HG03575 (cell line): ENCODE results near the gene KLHDC3.
"Not testable (repeated sequence)": the region's sequence is repeated elsewhere in the genome, so short reads cannot be mapped to it uniquely, and the experiment has no call there.

Source experiments
- ATAC-seq: cut with Tn5 transposase; IDR thresholded peaks from one replicate; pipeline ENCODE4 v1.9.1; 2021; ENCODE audit not compliant: unreplicated experiment, insufficient number of reproducible peaks, low FRiP score; ENCODE audit errors: extremely low read depth

The KLHDC3 gene

DNA sequence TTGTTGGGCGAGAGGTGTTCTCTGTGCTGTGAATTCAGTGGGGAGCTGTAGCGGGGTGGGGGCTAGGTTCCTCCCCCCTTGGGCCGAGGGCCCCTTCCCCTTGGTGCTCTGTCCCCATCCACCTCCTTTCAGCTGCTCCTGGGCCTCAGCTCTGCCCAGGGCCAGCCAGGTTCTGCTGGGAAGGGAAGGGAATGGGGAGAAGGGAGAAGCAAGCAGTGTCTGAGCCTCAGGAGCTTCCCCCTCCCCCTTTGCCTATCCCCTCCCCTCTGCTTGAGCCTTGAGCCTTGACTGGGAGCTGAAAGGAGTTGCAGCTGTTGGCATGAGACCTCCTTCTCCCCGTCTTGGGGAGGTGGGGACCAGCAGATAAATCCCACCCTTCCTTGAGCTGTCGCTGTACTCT lies 6.8 kb downstream of the KLHDC3 start:
- no peak for ATAC-seq

DNA sequence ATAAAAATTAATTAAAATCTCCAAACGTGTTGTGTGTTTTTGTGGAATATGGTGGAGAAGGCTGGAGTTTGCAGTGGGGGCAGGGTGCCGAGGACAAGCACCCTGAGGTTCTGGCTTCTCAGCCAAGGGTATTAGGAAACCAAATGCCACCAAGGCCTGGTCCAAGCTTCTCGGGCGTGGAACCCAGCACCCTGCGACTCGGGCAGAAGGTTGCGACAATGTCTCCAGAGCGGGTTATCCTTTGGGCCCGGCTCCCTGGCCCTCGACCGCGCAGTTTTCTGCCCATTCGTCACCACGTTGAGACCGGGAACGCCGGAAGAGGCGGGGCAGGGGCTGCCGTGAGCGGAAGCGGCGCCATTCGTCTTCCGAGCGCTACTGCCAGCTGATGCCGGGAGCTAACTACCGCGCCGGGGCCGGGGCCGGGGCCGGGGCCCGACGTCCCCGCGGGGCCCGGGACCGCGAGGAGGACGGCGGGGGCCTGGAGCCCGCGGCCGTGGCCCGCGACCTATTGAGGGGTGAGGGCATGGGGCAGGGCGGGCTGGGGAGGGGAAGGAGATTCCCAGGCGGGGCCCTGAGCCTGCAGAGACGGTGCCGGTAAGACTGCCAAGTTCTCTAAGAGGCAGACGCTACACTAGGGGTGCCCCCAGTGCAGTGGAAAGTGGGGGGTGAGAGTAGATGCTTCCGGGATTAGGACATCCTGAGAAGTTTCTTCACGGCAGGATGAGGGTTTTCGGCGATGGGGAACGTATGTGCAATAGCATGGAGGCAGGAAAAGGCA lies 7.4 kb downstream of the KLHDC3 start, which contains the start of gene RRP36:
Gene RRP36 (plus strand): TSS at position 354 of the 778 bp plus-strand sequence. CDS start 32 bp downstream, at position 386.
- no peak for ATAC-seq

DNA sequence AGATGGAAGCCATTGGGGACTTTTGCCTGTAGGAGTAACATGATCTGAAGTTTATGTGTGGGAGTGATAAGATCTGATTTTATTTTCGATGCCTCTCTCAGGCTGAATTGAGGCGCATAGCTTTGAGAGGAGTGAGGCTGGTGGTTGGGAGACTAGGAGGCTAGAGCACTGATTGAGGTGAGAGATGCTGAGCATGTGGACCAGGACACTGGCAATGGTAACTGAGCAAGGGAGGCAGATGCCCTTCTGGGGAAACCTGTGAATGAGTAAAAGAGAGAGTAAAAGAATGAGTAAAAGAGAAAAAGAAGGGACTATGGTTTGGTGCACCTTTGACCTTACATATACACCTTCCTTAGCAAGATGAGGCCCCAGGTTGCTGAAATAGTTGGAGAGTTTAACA lies 10.4 kb downstream of the KLHDC3 start:
- no peak for ATAC-seq

DNA sequence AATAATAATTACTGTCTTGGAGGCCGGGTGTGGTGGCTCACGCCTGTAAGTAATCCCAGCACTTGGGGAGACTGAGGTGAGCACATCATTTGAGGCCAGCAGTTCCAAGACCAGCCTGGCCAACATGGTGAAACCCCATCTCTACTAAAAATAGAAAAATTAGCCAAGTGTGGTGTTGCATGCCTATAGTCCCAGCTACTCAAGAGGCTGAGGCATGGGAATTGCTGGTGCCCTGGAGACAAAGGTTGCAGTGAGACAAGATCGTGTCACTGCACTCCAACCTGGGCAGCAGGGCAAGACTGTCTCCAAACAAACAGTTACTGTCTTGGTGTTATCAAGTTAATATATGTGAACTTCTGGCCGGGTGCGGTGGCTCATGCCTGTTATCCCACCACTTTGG lies 12.3 kb downstream of the KLHDC3 start:
- ATAC-seq = no peak

DNA sequence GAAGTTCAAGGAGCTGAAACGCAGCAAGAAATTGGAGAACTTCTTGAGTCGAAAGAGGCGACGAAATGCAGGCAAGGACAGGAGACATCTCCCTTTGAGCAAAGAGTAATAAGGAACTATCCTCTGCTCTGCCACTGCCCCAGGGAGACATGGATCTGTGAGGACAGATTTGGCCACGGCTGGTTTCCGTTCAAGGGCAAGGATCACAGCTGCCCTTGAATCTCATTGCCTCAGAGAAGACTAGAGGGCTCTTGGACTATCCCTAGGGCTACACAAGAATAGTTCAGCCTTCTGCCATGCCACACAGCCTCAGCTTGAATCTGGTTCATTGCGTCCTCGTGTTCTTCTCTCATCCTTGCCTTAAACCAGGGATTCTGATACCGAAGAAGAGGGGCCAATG lies 15.1 kb downstream of the KLHDC3 start:
- ATAC-seq = no peak

DNA sequence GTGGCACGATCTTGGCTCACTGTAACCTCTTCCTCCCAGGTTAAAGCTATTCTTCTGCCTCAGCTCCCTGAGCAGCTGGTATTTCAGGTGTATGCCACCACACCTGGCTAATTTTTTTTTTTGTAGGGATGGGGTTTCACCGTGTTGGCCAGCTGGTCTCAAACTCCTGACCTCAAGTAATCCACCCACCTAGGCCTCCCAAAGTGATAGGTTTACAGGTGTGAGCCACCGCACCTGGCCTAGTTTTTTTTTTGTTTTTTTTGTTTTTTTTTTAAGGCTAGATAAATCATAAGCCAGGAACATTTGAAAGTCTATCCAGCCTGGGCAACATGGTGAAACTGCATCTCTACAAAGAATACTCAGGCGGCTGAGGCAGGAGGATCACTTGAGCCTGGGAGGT lies 18.3 kb downstream of the KLHDC3 start:
- ATAC-seq = no peak

DNA sequence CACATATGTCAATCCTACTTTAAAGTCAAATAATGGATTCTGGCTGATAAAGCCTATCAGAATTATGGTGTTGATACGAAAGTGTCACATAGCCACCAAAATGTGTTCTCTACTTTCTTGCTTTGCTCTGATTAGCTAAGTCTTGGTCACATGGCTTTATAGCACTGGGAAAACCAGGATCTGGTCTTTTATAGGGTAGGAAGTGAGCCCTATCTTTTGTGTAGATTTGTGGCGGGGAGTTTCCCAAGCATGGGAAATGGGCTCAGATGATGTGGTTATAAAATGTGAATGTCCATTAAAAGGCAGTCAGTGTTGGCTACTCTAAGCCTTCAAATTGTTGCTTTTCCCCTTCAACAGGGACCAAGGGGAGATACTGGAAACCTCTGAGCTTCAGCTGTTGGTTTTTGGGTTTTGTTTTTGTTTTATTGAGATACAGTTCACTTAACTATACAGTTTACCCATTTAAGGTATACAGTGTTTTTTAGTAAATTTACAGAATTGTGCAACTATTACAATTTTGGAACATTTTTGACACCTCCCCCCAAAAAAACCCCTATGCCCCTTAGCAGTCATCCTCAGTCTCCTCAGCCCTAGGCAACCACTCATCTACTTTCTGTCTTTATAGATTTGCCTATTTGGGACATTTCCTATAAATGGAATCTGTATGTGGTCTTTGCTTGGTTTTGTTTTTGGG lies 19.6 kb downstream of the KLHDC3 start:
- ATAC-seq = no peak

DNA sequence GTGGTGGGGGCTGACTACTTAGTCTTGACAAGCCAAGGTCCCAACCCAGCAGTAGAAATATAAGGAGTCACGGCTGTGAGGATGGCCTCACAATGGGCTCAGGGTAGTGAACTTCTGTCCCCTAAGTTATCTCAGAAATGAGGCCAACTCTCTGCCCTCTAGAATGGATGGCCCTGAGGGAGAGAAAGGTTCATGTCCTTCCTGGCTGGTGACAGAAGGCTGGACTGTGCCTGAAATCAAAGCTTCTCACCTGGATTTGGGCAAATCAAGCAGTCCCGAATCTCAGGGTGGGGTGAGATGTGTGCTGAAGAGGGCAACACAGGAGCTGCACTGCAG lies 20.1 kb downstream of the KLHDC3 start:
- no peak for ATAC-seq

DNA sequence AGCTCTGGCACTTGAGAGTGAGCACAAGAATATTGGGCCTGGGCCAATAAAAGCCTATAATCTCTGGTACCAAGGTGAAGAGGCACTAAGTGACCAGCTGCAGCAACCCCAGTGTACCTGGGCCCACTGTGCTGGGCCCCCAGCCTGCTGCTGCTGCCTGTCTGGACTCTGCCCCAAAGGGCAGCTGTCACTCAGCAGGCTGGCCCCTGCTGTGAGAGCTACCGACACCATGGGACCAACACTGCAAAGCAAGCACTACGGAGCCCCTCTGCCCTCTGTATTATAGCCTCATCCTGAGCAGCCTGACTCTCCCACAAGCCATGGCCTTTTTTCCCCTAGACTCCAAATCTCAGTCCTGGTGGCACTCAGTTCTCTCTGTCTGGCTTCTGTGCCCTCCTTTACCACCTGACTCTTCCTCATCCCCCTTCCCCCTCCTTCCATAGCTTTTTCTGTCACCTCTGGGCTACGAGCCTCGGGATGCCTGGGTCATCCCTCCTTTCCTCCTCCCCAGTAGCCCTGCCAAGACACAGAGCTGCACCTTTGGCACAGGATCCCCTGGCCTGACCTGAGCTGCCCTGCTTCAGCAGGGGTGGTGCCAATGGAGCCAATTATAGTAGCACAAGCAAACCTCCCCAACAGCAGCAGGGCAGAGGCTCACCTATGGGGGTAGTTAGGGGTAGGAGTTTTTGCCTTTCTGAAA lies 21.6 kb downstream of the KLHDC3 start:
- ATAC-seq = no peak

DNA sequence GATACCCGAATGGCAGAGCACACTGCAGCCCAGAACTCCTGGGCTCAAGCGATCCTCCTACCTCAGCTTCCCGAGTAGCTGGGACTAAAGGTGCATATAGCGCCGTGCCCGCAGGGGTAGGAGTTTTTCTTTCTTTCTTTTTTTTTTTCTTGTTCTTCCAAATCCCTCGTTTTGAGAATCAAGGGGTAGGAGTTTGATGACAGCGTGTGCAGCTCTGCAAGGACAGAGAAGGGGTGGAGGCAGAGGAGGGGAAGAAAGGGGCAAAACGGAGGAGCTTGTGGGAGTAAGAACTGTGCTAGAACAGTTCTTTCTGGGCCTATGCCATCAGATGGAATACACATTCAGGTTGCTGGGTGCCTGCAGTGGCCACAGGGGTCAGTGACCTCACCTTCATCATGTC lies 22.7 kb downstream of the KLHDC3 start:
- no peak for ATAC-seq

DNA sequence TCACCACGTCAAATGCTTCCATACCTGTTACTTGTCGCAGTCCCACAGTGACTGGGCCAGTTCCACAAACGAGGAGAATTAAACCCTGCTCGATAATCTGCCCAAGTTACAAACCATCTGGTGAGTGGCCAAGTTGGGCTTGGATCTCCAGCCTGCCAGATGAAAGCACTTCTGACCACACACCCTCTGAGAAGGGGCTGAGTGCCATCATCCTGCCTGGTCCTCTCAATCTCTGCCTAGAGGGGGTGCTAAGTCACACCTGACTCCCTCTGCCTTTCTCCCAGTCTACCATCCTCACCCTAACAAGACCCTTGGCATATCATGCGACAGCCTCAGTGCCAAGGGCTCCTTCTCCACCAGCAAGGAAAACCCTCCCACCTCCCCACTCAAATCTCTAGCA lies 23.1 kb downstream of the KLHDC3 start:
- no peak for ATAC-seq

DNA sequence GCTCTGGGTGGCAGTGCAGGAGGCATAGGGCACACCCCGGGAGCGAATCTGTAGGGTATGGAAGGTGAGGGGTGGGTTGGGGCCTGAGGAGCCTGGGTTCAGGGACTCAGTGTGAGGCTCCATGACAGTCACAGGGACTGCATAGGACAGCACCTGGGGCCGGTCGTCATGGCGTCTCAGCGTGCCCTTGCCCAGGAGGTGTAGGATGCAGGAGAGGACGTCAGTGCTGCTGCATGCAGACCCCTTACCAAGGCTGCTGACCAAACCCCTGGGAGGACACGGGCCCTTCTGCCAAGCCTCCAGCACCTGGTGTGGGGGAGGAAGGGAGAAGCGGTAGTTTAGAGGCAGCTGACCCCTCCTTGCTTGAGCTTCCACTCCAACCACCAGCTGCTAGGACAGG lies 23.7 kb downstream of the KLHDC3 start:
- ATAC-seq = no peak

DNA sequence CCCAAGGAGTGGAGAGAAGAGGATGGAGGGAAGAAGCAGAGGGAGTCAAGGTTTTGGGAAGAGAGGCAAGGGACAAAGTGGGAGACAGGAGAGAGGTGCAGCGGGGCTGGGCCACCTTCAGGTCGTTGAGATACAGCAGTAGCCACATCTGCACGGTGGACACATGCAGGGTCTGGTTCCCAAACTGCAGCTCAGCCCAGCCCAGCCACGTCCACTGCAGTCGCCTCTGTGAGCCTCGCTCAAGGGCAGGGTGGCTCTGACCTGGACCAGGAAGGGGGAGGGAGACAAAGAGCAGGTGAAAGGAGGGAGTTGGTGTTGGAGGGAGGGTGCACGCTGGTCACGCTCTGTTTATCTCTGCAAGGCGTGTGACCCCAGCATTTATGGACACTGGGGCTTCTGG lies 24.7 kb downstream of the KLHDC3 start:
- no peak for ATAC-seq

DNA sequence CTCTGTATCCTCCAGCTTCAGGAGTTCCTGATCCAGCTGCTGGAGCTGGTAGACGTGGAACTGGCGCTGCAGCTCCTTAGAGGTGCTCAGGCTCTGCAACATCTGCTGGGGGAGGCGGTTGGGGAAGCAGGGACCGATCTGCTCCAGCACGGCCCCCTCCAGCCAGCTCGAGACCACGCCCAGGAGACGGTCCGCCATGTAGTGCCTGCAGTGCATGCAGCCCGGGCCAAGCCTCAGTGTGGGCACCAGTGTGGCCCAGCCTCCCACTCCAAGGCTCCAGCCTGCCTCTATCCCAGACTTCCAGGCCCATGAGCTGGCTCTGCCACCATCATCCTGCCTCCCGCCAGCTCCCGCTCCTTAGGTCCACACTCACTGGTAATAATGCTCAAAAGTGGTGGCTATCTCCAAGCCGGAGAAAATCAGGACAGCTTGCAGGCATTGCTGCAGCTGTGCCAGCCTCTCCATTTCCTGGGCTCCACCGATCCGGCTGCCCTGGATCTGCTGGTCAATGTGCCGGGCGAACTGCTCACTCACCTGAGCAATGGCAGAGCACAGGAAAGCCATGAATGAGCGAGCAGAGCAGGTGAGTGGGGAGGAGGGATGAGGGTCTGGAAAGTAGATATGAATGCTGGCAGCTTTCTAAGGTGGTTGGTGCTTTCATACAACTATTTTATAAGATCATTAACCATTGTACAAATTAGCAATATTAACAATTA lies 26.7 kb downstream of the KLHDC3 start:
- ATAC-seq = no peak

DNA sequence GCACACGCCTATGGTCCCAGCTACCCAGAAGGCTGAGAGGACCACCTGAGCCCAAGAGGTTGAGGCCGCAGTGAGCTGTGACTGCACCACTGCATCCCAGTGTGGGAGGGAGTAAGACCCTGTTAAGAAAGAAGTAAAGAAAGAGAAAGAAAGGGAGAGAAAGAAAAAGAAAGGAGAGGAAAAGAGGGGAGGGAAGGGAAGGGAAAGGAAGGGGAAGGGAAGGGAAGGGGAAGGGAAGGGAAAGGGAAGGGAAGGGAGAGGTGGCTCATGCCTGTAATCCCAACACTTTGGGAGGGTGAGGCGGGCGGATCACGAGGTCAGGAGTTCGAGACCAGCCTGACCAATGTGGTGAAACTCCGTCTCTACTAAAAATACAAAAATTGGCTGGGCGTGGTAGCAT lies 27.4 kb downstream of the KLHDC3 start:
- not testable (repeated sequence) for ATAC-seq

DNA sequence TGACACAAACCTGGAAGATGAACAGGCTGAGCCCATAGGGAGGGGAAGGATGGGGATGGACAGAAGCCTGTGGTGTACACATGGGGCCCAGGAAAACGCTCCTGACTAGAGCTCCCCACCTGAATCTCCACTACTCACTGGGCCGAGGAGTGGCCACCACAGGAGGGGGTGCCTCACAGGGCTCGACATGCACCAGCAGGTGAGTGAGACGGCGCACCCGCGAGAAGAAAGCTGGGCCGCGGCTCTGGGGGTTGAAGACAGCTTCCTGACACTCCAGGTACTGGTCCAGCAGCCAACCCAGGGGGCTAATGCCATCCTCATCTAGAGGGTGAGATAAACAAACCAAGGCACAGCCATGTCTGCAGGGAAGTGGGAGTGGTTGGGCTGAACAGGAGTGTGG lies 29.3 kb downstream of the KLHDC3 start:
- no peak for ATAC-seq

DNA sequence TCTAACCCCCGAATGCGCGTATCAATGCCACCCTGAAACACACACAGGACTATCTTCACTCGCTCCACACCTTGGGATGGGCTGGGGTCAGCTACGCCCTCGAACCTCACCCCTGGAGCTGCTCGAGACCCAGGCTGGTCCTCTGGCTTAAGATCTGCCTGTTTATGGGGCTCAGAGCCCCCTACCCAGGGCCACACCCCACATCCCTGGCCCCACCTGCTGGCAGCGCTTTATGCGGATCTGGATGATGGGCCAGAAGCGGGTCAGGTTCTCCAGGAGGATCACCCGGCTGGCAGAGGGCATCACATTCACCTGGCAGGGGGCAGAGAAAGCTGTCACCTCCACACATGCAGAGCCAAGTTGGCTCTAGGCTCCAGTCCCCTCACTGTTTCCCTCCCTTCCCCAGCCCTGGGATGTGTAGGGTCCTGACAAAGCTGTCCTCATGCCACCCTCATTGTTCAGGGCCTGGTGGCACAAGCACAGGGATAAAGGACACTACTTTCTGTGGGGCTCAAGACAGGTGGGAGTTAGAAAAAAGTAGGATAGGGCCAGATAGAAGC lies 31.4 kb downstream of the KLHDC3 start:
- ATAC-seq = no peak

DNA sequence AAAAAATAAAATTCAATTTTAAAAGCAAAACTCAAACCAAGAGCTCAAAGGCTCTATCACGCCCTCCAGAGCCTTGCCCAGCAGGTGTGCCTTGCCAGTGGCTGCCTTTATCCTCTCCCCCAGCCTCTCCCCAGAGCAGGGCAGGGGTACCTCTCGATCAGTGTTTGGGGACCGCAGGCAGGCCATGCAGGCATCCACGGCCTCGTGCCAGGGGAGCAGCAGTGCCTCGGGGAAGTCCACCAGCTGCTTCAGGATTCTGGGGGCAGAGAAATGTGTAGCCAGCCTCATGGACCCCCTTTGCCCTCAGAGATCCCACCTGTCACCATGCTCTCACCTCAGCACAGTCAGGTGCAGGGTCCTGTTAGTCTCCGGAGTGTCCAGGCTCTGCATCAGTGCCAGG lies 33.9 kb downstream of the KLHDC3 start:
- ATAC-seq = no peak

DNA sequence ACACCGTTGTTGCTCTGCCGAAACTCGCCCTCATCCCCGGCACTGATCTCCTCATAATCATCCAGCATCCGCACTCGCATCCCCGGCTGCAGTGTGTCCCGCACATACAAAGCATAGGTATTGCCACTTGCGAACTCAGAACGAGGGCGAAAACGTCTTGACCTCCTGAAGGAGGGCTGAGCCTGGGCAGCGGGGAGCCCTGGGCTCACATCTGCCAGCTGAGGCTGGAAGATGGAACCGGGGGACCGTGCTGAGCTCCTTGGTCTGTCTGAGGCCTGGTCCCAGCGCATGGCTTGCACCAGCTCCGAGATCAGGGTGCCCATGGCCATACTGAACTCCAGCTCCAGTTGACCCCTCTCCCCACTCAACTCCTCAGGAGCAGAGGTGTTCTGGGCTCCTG lies 36.9 kb downstream of the KLHDC3 start:
- no peak for ATAC-seq
